A549 (cell line): ENCODE results near the gene VWCE. TPM values are rescaled to one million over a fixed set of nuclear protein-coding genes. Genes with fewer than 3 reads are reported as not detected.

ENCODE experiments used
- ATAC-seq, 2 experiments: fragments of 200-7000 bp in 1 of 2; fragments of >200 bp in 1 of 2; cut with Nextera tagmentation in 1 of 2; cut with Tn5 transposase in 1 of 2; 3 replicates each; pipeline versions ENCODE4 v1.8.0 to v1.9.1; 2018 to 2020; ENCODE audit warnings: mild to moderate bottlenecking in 1 of 2, moderate library complexity in 1 of 2
- CTCF ChIA-PET: fragments of 300-600 bp; sonication (Branson Sonifier 250); formaldehyde crosslinking; extraction: SDS; loops from one replicate; lab custom pipeline; 2021; ENCODE audit warnings: antibody characterized with exemption, inconsistent platforms; lab: Yijun Ruan, JAX
- POLR2A ChIA-PET: fragments of 350-600 bp; formaldehyde crosslinking; extraction: SDS; loops from one replicate; lab custom pipeline; 2021; ENCODE audit warnings: antibody characterized with exemption, inconsistent platforms; lab: Yijun Ruan, JAX
- DNase-seq, 2 experiments: peaks; one replicate each; pipeline versions ENCODE4 v3.0.0 to v3.0.0-alpha.2; 2011 to 2016; ENCODE audit warnings: low read depth in 1 of 2, low spot score in 1 of 2
- FAIRE-seq: peaks from 2 replicates; lab custom pipeline; 2011; peaks lifted over from hg19 to GRCh38; lab: Jason Lieb, UNC
- H3K27ac ChIP-seq, 2 experiments: fragments of >200 bp; sonication (Bioruptor Twin); formaldehyde crosslinking; 3 replicates each; pipeline ENCODE4 v1.5.1; 2016 to 2017
- H3K4me1 ChIP-seq: fragments of >200 bp; sonication (Bioruptor Twin); formaldehyde crosslinking; 3 replicates; pipeline ENCODE4 v1.6.1; 2016
- H3K4me2 ChIP-seq: fragments of >200 bp; sonication (Bioruptor Twin); formaldehyde crosslinking; 3 replicates; pipeline ENCODE4 v1.6.1; 2016
- H3K4me3 ChIP-seq: fragments of >200 bp; sonication (Bioruptor Twin); formaldehyde crosslinking; 3 replicates; pipeline ENCODE4 v1.5.1; 2016
- H3K9me3 ChIP-seq: fragments of >200 bp; sonication (Bioruptor Twin); formaldehyde crosslinking; 3 replicates; pipeline ENCODE4 v1.6.1; 2016
- ATOH8 ChIP-seq: fragments of 250-450 bp; sonication (Bioruptor Pico); IDR thresholded peaks from 2 replicates; pipeline ENCODE4 v1.5.0; 2020; ENCODE audit warnings: low read depth, mild to moderate bottlenecking, moderate library complexity
- BCL3 ChIP-seq: fragments of >200 bp; sonication (Bioruptor Twin); formaldehyde crosslinking; IDR thresholded peaks from 3 replicates; pipeline ENCODE4 v1.6.1; 2016
- CHD4 ChIP-seq: fragments of 200-600 bp; sonication (generic); IDR thresholded peaks from 2 replicates; pipeline ENCODE4 v1.6.1; 2016; ENCODE audit warnings: antibody characterized with exemption, mild to moderate bottlenecking, borderline replicate concordance
- E2F6 ChIP-seq: IDR thresholded peaks from 2 replicates; pipeline ENCODE4 v1.6.1; 2012; ENCODE audit warnings: low read depth, borderline replicate concordance
- EHF ChIP-seq: fragments of 250-450 bp; sonication (Bioruptor Pico); IDR thresholded peaks from 2 replicates; pipeline ENCODE4 v1.5.0; 2020; ENCODE audit warnings: mild to moderate bottlenecking
- ELK1 ChIP-seq: fragments of 150-350 bp; IDR thresholded peaks from 2 replicates; pipeline ENCODE4 v1.6.1; 2014; ENCODE audit warnings: low read depth, mild to moderate bottlenecking, low read length
- EP300 ChIP-seq, 2 experiments: fragments of >200 bp; sonication (Bioruptor Twin); formaldehyde crosslinking; IDR thresholded peaks; 2 replicates in 1 of 2; 3 replicates in 1 of 2; pipeline ENCODE4 v1.6.1; 2016 to 2017
- GATA3 ChIP-seq: IDR thresholded peaks from 2 replicates; pipeline ENCODE4 v1.6.1; 2012; ENCODE audit warnings: borderline replicate concordance
- HDAC2 ChIP-seq: fragments of 200-600 bp; sonication (generic); IDR thresholded peaks from 2 replicates; pipeline ENCODE4 v1.6.1; 2016
- HOXB13 ChIP-seq: fragments of 250-450 bp; sonication (Bioruptor Pico); IDR thresholded peaks from 2 replicates; pipeline ENCODE4 v1.5.0; 2020; ENCODE audit warnings: low read depth, mild to moderate bottlenecking, moderate library complexity
- JUN ChIP-seq, 2 experiments: fragments of >200 bp; sonication (Bioruptor Twin); formaldehyde crosslinking; IDR thresholded peaks; 2 replicates in 1 of 2; 3 replicates in 1 of 2; pipeline ENCODE4 v1.6.1; 2016 to 2017
- KDM5A ChIP-seq: fragments of 200-600 bp; sonication (generic); IDR thresholded peaks from 2 replicates; pipeline ENCODE4 v1.6.1; 2016; ENCODE audit warnings: antibody characterized with exemption, mild to moderate bottlenecking
- NFE2L2 ChIP-seq: fragments of 150-350 bp; conservative IDR thresholded peaks from 2 replicates; pipeline ENCODE4 v1.6.1; 2014; ENCODE audit warnings: low read length
- NPAS2 ChIP-seq: fragments of 250-450 bp; sonication (Bioruptor Pico); IDR thresholded peaks from 2 replicates; pipeline ENCODE4 v1.8.0; 2022; ENCODE audit warnings: mild to moderate bottlenecking, moderate library complexity, borderline replicate concordance
- RAD21 ChIP-seq, 2 experiments: fragments of >200 bp in 1 of 2; sonication (Bioruptor Twin) in 1 of 2; formaldehyde crosslinking in 1 of 2; IDR thresholded peaks in 1 of 2; conservative IDR thresholded peaks in 1 of 2; 2 replicates in 1 of 2; 3 replicates in 1 of 2; pipeline ENCODE4 v1.6.1; 2012 to 2018; ENCODE audit warnings: inconsistent platforms in 1 of 2
- SREBF2 ChIP-seq: fragments of 450-650 bp; IDR thresholded peaks from 2 replicates; pipeline ENCODE4 v1.6.1; 2014; ENCODE audit warnings: mild to moderate bottlenecking, moderate library complexity
- TP53 ChIP-seq: fragments of 250-450 bp; sonication (Bioruptor Pico); IDR thresholded peaks from 2 replicates; pipeline ENCODE4 v1.5.0; 2021; ENCODE audit warnings: mild to moderate bottlenecking, moderate library complexity
- ZC3H11A ChIP-seq: fragments of 450-650 bp; IDR thresholded peaks from 2 replicates; pipeline ENCODE4 v1.6.1; 2014; ENCODE audit warnings: antibody characterized with exemption, mild to moderate bottlenecking
- WGBS: methylation state at CpG from one replicate; pipeline ENCODE4 v1.1.6; 2017; ENCODE audit errors: missing lambda C conversion rate; 5-methylcytosine and 5-hydroxymethylcytosine counted together
- polyA plus RNA-seq, 4 experiments: library from polyadenylated mRNA; depleted of rRNA in 3 of 4; stranded (reverse); fragments of >200 nt; fragmentation: RNase III in 1 of 4; extraction: RNeasy Plus Mini Kit Qiagen cat#74134 plus additional on column Dnase treatment in 1 of 4; gene quantifications; 2 replicates in 3 of 4; 3 replicates in 1 of 4; pipeline ENCODE4 v1.2.3, GENCODE V29; 2011 to 2017
- TF ChIP-seq, protein P1 (sequence below): IDR thresholded peaks from 2 replicates; pipeline ENCODE4 v1.6.1; 2012

VWCE gene
- polyA plus RNA-seq, 2 of the 4 experiments (the other 2 are of a cell fraction): 0.45 to 0.65 TPM

DNA sequence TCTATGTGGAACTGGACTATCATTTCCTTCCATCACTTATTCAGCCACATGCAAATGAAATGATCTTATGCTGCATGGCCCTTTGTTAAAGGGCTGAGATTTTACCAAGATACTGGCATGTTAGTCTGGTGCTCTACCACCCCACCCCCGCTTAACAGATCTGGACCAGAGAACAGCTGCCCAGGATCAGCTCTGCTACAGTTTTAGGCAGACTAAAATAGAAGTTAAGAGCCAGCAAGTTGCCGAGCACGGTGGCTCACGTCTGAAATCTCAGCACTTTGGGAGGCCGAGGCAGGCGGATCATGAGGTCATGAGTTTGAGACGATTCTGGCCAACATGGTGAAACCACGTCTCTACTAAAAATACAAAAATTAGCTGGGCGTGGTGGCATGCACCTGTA lies 33.2 kb upstream of the VWCE start:
- ChIA-PET CTCF (interaction anchor here (1.4 to 5.6 kb wide), 5 partner anchors 8 to 64 kb away, joined by 3 to 41 read pairs (median 6); partner anchors contain the start of gene TMEM216), POLR2A (no interaction called here)
- Histone ChIP-seq H3K4me3 (no peak overlapping the region), H3K27ac (no peak overlapping the region), H3K9me3 (no peaks in the 10 kb centered on the region), H3K4me2 (no peak overlapping the region), H3K4me1 (peaks cover 13% of the 10 kb centered on the region)
- no peak for FAIRE-seq
- no peak for ATAC-seq
- no peak for TF ChIP-seq HOXB13
- no peak for TF ChIP-seq NPAS2
- TF ChIP-seq JUN (IDR thresholded peaks at IDR 0.05): no peak
- TF ChIP-seq E2F6: no peak
- TF ChIP-seq GATA3: no peak
- no peak for TF ChIP-seq ATOH8 (CRISPR knock-in tag)
- no peak for TF ChIP-seq SREBF2
- TF ChIP-seq TP53 (CRISPR knock-in tag): no peak
- no peak for TF ChIP-seq NFE2L2
- TF ChIP-seq HDAC2: no peak
- TF ChIP-seq, protein P1, sequence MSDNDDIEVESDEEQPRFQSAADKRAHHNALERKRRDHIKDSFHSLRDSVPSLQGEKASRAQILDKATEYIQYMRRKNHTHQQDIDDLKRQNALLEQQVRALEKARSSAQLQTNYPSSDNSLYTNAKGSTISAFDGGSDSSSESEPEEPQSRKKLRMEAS: no peak
- no peak for TF ChIP-seq KDM5A
- no peak for TF ChIP-seq BCL3
- WGBS: 90% methylated on average over 9 of the region's 9 CpGs
- DNase-seq: no peak

DNA sequence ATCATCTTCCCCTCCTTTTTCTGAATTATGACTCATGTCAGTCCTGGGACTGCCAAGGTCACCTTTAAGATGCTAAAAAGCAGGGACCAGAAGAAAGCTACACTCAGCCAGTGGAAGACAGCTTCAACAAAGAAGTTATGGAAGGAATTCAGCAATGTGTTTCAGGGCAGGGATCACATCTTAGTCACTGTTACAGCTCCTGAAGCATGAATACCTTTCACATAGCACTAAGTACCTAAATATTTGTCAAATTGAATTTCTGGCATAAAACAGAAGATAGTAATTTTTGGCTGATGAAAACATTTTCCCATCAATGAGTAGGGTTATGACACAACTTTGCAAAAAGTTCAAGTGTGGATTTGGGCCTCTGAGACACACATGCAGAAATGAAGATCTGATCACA lies 32.6 kb upstream of the VWCE start:
- no peak overlapping the region for H3K27ac ChIP-seq
- POLR2A ChIA-PET: no interaction called here
- no peak for DNase-seq
- H3K9me3 ChIP-seq: no peaks in the 10 kb centered on the region
- no peak for FAIRE-seq
- TF ChIP-seq CHD4 (no peak), RAD21 (conservative IDR thresholded peaks at IDR 0.05 in 1 of 2, IDR thresholded peaks at IDR 0.05 in 1 of 2) (no peak), HOXB13 (no peak), ELK1 (no peak), EP300 (IDR thresholded peaks at IDR 0.05) (no peak), SREBF2 (no peak), EHF (CRISPR knock-in tag) (no peak), ZC3H11A (no peak)
- TF ChIP-seq, protein P1: no peak
- ATAC-seq: no peak
- H3K4me3 ChIP-seq: no peak overlapping the region
- peaks cover 13% of the 10 kb centered on the region for H3K4me1 ChIP-seq
- H3K4me2 ChIP-seq: no peak overlapping the region
- CTCF ChIA-PET: interaction anchor here (0.9 to 5.6 kb wide), 7 partner anchors 9 to 189 kb away, joined by 3 to 41 read pairs (median 5); partner anchors contain the start of gene TMEM216
